Peyer's patch (tissue), 4 donors: ENCODE results near the gene SCFD2.

Experiments used
- POLR2A ChIP-seq, 2 donors: fragments of 450-650 bp; IDR thresholded peaks; one replicate each; pipeline ENCODE4 v1.5.1; 2017; ENCODE audit warnings: antibody characterized with exemption in 2 of 2, mild to moderate bottlenecking in 2 of 2, moderate library complexity in 2 of 2
- TF ChIP-seq, protein P1 (sequence below), 6 experiments: fragments of 450-650 bp in 4 of 6; fragments of 200-600 bp in 2 of 6; sonication (generic) in 1 of 6; IDR thresholded peaks; one replicate each; pipeline ENCODE4 v1.5.1; 2017 to 2019; ENCODE audit warnings: antibody characterized with exemption in 6 of 6, mild to moderate bottlenecking in 3 of 6, moderate library complexity in 1 of 6

GRCh38 chr4:53044651-53044960 is 321.3 kb downstream of the SCFD2 start:
- TF ChIP-seq POLR2A (IDR thresholded peaks at IDR 0.05) = no peak
- TF ChIP-seq, protein P1, sequence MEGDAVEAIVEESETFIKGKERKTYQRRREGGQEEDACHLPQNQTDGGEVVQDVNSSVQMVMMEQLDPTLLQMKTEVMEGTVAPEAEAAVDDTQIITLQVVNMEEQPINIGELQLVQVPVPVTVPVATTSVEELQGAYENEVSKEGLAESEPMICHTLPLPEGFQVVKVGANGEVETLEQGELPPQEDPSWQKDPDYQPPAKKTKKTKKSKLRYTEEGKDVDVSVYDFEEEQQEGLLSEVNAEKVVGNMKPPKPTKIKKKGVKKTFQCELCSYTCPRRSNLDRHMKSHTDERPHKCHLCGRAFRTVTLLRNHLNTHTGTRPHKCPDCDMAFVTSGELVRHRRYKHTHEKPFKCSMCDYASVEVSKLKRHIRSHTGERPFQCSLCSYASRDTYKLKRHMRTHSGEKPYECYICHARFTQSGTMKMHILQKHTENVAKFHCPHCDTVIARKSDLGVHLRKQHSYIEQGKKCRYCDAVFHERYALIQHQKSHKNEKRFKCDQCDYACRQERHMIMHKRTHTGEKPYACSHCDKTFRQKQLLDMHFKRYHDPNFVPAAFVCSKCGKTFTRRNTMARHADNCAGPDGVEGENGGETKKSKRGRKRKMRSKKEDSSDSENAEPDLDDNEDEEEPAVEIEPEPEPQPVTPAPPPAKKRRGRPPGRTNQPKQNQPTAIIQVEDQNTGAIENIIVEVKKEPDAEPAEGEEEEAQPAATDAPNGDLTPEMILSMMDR (IDR thresholded peaks at IDR 0.05) = no peak
